COR-L47 (cell line): ENCODE measurements around the gene AKT2.

Experiments used
- DNase-seq: peaks from one replicate; lab custom pipeline; 2025; lab: John Stamatoyannopoulos, UW

Gene AKT2

DNA sequence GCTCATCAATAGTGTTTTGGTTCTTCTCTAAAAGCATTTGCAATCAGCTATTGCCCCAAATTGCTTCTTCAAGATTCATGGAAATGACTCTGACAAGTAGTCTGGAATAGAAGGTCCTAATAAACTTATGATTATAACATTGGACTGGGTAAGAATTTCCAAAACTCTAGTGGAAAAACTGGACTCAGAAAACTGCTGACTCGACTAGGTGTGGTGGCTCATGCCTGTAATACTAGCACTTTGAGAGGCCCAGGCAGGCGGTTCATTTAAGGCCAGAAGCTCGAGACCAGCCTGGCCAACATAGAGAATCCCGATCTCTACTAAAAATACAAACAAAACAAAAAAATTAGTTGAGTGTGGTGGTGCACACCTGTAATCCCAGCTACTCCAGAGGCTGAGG lies 15.5 kb upstream of the AKT2 start:
- DNase-seq, result no peak

- no peak for DNase-seq
Observed at GRCh38 chr19:40298026-40298425, 12.9 kb upstream of the AKT2 start.

DNA sequence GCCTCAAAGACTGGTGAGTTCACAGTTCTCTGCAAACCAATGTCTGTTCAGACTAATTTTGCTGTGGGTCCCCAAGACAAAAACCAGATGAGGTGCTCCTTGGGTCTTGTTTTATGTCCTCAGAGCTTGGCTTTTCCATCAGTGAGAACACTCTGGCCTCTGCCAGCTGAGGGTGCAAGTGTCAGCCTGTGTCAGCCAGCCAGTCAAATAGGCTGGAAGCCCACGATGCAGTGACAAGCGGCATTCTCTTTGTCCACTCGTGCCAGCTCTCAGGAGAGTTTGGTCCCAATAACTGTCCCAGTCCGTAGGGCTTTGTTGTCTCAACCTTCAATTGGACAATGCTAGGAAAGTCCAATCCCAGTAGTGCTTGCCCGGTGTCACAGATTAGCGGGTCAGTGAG lies 9.4 kb upstream of the AKT2 start:
- no peak for DNase-seq

DNA sequence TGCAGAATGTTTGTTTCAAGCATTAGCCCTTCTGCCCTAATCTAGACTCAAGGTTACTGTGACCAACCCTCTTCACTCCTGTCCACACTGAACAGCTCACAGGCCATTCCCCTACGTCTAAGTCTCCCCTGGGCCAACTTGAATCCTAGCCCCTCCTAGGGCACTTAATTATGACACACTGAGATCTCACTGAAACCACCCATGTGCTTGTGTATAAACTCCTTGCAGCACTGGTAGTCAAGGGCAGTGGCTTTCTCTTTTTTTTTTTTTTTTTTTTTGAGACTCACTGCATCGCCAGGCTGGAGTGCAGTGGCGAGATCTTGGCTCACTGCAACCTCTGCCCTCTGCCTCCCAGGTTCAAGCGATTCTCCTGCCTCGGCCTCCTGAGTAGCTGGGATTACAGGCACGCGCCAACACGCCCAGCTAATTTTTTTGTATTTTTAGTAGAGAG lies 1.9 kb upstream of the AKT2 start:
- DNase-seq, result no peak

DNA sequence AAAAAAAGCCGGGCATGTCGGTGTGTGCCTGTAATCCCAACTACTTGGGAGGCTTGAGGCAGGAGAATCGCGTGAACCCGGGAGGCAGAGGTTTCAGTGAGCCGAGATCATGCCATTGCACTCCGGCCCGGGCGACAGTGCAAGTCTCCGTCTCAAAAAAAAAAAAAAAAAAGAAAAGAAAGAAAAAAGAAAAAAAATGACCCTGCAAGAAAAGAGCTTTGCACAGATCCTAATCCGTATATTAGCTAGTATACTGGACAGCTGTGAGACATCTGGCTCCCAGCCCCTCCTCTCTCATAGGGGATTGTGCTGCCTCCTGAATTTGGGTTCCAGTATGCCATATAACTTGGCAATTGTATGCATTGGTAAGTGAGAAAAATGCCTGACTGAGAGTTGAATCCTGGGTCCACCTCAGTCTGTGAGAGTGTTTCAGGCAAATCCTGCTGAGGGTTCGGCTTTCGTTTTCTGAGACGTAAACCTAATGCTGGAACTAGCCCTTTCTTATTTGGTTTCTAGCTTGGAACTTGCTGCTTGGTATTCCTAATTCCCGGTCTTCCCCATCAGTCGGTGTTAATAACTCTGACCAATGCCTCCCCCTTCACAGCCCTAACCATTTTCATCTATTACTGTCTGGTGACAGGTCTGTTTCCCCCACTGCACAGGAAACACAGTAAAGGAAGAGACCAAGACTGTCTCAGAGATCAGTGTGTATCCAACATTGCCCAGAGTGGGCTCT lies 1.3 kb upstream of the AKT2 start:
- DNase-seq, result no peak

- DNase-seq, result peak; percentile 99
Observed at GRCh38 chr19:40285353-40286234, 449 bp upstream of the AKT2 start.

GRCh38 chr19:40284251-40284500 lies 969 bp downstream of the AKT2 start:
- no peak for DNase-seq

DNA sequence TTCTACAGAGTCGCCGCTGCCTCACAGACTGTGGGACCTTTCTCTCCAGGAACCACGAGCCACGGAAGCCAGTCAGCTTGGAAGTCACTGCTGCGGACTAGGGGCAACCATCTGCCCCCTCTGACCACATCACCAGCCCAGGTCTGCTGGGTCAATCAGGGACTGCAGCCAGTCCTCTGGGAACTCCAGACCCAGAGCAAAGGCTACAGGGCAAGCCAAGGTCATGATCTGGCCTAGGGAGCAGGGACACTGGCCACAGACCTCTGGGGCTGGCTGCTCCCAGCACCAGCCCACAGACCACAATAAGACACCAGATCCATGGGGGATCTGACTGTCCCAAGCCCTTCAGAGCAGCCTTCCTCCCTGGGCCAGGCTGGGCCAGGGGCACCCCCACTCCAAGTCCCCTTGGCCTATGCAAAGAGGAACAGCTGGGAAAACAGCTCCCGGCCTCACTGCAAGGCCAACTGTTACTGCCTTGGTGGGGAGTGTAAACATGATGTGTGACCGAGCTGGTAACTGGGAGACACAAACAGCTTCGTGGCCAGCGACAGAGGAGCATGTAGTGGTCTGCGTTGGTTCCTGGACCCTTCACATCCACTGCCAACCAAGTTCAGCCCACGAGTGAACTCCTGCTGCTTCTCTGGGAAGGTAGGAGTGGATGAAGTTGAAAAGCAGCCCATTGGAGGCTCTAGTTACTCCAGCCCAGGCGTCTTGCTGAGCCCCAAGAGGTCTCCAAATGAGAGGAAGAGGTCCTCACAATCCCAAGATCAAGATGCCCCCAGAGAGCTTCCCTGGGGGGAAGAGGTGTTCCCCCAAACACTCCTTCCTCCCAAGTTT lies 1.5 kb downstream of the AKT2 start:
- no peak for DNase-seq

DNA sequence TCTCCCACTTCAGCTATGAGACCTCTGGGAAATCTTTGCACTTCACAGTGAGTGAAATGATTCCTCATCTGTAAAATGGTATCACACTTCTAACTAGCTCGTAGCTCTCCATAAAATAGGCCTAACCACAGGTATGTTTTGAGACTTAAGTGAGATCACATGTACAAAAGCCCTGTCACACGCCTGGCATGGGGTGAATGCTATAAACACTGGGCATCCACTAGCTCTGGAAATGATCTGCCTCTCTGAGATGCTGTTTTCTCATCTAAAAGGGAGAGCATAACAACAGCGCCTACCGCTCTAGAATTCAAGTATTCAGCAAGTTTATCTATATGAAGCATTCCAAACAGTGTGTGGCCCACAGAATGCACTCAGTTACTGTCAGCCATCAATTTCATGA lies 2.2 kb downstream of the AKT2 start:
- DNase-seq, result no peak

DNA sequence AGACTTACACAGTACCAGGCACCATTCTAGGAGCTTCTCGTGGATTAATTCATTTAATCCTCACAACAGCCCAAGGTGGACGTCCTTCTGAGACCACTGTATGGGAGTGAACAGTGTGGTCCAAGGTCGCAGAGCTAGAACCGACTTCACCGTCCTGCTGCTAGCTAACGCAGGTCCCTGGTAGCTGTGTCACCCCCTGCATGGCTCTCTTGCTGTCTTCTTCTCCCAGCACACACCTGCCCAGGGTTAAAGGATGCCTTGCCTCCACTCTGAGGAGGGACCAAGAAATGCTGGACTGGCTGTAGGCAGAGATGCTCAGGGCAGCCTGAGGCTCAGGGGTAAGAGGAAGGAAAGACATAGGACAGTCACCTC lies 3.0 kb downstream of the AKT2 start:
- no peak for DNase-seq

- no peak for DNase-seq
Observed at GRCh38 chr19:40281381-40282208, 3.5 kb downstream of the AKT2 start.

DNA sequence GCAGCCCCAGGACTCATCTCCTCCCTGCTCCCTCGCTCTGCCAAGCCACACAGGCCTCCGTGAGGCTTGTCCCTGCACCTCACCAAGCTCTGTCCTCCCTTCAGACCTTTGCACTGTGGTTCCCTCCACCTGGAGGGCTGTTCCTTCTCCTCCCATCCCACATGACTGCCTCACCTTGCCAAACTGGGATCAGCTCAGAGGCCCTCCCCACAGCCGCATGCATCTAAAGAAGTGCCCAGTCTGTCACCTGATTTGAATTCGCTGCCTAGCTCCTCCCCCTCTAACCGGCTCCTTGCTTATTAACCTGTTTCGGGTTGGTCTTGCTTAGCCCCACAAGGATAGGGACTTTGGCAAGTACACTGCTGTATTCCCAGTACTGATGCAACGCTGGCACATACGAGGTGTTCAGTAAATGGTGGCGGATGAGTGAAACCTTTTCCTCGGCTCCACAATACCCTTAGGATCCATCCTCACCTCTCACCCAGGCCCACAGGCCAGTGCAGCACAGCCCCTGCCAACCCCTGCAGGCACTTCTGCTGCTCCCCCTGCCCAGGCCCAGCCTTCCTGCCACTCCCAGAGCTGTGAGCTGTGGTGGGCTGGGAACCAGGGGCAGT lies 4.4 kb downstream of the AKT2 start:
- DNase-seq, result no peak

DNA sequence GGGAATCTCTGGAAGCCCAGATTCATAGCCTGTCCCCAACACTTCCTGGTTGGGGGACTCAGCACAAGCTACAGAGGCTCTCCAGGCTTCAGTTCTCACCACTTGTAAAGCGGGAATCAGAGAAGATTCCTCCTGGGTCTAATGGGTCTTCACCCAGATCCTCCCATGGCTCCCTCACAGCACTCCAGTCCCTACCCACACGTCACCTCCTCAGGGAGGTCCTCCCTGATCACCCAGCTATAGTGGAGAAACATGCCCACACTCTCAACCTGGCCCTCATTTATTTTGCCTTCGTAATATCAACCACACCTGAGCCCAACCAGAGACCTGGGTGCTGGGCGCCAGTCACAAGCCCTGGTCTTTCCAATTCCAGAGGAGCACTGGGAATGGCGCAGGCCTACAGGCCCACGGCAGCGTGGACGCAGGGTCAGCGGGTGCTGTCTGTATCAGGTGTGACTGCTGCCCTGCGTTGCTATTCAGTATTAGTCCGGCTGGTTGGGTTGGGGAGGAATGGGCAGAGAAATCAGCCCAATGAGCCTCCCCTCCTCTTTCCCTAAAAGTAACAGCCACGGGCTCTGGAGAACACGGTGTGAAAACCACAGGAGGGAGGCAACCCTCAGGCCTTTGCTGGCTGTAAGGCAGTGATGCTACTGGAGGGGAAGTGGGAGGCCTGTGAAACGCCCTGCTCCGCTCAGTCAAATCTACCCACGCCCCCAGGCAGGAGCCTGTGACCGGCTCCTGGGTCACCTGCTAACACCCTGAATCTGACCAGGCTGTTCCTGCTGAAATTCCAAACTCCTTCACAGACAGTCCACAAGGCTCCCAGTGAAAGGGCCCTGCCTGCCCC lies 5.2 kb downstream of the AKT2 start:
- no peak for DNase-seq

DNA sequence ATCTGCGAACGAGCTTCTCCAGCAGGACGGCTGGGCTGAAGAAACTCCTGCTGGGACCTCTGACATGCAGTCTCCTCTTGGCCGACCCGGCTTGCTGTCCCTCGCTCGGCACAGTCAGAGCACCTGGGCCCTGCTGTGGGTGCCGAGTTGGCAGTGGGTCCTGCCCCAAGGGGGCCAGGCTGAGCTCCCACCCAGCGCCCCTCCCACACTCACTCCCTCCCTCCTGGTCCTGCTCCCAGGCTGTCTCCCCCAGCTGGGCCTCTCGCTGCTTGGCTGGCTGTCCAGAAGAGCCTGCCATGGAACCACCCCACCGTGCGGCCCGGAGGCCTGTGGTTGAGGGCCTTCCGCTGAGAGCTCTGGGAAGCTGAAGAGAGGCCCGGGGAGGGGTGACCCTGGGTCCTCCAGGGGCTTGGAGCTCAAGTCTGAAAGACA lies 6.0 kb downstream of the AKT2 start:
- no peak for DNase-seq

GRCh38 chr19:40278361-40279035 lies 6.6 kb downstream of the AKT2 start:
- no peak for DNase-seq

DNA sequence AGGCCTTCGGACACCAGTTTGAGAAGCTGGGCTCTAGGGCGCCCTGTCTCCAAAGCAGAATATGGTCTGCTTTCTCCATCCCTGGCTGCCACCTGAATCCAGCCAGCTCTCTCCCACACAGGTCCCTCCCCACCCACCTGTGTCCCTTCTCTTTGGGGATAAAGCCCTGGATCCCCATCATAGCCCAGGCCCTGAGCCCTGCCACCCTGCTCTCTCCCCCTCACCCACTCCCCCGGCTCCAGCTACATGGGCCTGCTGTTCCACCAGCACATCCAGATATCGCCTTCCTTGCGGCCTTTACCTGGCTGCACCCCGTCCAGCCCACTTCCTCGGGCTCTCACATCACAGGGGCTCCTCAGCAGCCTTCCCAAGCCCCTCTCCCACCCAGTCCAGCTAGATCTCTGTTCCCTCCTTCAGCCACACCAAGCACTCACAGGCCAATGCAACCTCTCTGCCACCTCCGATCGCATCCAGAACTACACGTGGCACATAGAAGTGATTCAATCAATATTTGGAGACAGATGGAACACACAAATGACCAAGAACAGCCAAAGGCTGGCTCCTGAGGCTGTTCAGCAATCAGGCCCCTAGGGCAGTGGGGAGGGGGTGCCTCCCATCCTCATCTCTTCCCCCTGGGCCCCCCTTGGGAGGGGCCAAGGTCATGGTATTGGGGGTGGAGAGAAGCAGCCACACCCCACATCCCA lies 7.6 kb downstream of the AKT2 start:
- no peak for DNase-seq

DNA sequence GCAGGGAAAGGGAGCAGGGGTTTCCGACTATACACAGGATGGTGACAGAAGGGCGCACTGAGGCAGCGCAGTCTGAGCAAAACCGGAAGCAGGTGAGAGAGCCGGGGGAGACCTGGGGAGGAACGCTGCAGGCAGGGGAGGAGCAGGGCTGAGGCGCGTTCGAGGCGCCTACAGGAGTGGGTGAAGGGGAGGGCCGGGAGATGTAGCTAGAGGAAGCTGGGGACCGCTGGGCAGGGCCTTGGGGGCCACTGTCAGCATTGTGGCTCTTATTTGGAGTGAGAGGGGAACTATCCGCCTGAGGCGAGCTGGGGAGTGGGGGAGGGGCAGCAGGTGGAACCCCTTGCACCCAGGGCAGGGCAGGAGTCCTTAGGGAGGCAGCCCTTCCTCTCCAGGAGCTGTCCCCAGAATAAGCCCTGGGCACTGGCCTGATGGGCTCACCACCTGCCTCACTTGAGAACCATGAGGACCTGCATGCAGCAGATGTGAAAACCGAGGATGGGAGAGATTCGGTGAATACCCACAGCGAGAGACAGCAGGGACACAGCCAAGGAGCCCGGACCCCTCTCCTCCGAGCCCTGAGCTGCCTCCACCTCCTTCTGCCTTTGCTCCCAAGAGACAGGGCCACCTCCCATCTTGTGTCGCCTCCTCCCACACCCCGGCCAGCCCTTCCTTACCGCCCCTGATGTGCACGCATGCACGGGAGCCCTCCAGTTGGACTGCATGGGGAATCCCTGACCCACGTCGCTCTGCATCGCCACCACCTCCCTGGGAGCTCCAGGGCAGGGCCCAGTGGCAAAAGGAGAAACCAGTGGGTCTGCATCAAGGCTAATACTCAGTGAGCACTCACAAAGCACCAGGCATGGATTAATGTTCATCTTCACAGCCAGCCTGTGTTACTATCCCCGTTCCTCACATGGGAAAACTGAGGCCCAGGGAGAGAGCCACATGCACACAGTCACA lies 10.3 kb downstream of the AKT2 start:
- no peak for DNase-seq
